Activated CD8-positive, alpha-beta T cell treated with anti-CD3 and anti-CD28 coated beads, Interleukin-2, amount 10 ng/mL, durations not matched to agents 7 days and 5 days (primary cell): ENCODE results near the gene POU2AF2. TPM values are rescaled to one million over a fixed set of nuclear protein-coding genes. Genes with fewer than 3 reads are reported as not detected.
"Not testable (repeated sequence)": the region's sequence is repeated elsewhere in the genome, so short reads cannot be mapped to it uniquely, and the experiment has no call there.

ENCODE experiments used
- ATAC-seq: fragments of 150-1000 bp; cut with Tn5 transposase; one replicate; pipeline ENCODE4 v1.10.0; 2021; ENCODE audit warnings: moderate library complexity
- CTCF ChIA-PET: fragments of 350-600 bp; sonication (Branson Sonifier 250); formaldehyde crosslinking; loops from one replicate; lab custom pipeline; 2021; ENCODE audit warnings: antibody characterized with exemption; lab: Charles Lee
- POLR2A ChIA-PET: fragments of 350-600 bp; sonication (Branson Sonifier 250); formaldehyde crosslinking; loops from one replicate; lab custom pipeline; 2021; ENCODE audit warnings: antibody characterized with exemption; lab: Charles Lee
- DNase-seq: peaks from one replicate; pipeline ENCODE4 v3.0.0-alpha.2; 2020
- H3K27ac Mint-ChIP-seq: one replicate; pipeline ENCODE4 v1.8.0; 2021; ENCODE audit warnings: mild to moderate bottlenecking, mixed read lengths
- H3K27me3 Mint-ChIP-seq: one replicate; pipeline ENCODE4 v1.8.0; 2021; ENCODE audit warnings: low read depth, mixed read lengths
- H3K36me3 Mint-ChIP-seq: one replicate; pipeline ENCODE4 v1.8.0; 2021; ENCODE audit warnings: low read depth, mixed read lengths
- H3K4me1 Mint-ChIP-seq: one replicate; pipeline ENCODE4 v1.8.0; 2021; ENCODE audit warnings: low read depth, mixed read lengths
- H3K4me3 Mint-ChIP-seq: one replicate; pipeline ENCODE4 v1.8.0; 2021; ENCODE audit warnings: mild to moderate bottlenecking, mixed read lengths
- H3K9me3 Mint-ChIP-seq: one replicate; pipeline ENCODE4 v1.8.0; 2022; ENCODE audit warnings: mixed read lengths; ENCODE audit not compliant: insufficient read depth
- total RNA-seq, 2 experiments: library from RNA; stranded (reverse); gene quantifications; one replicate each; pipeline ENCODE4 v1.2.3, GENCODE V29; 2021

Gene POU2AF2
- total RNA-seq, 2 experiments from 2014 or later, result not detected

DNA sequence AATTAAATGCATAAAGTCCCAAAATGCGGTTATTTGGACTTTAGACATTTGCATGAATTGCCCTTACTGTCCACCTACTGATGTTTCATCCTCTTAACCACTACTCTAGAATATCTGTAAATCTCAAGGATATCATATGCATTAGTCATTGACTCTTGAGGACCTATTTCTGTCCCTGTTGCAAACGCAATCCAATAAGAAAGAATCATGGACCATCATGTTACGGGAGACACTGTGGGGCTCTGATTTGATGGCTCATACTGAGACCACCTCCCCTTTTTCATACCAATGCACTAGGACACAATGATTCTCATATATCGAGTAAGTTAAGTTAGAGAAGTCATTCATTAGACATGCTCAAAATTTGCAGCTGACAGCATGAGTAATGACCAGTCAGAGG is 14.4 kb downstream of the POU2AF2 start:
- Mint-ChIP-seq H3K27ac (no peak overlapping the region), H3K4me3 (no peak overlapping the region), H3K9me3 (no peaks in the 10 kb centered on the region), H3K4me1 (no peaks in the 10 kb centered on the region), H3K27me3 (peaks cover 18% of the 10 kb centered on the region), H3K36me3 (no peaks in the 10 kb centered on the region)
- ChIA-PET CTCF (no interaction called here), POLR2A (no interaction called here)
- no peak for ATAC-seq
- no peak for DNase-seq

DNA sequence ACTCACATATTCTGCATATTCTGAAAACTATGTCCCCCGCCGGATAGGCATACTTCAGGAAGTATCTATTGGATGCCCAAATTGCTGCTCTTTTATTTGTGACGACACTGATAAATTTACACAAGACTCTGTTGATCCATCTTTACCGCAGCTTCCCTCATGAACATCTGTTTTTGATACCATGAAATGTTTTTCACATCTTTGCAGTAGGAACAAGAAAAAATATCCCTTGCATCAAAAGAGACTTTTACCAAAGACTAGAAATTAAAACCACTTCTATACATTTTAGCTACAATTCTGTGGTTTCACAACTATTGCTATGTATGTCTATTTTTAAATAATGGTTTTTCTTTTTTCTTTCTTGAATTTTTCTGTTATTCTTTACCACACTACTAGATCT is 15.3 kb downstream of the POU2AF2 start:
- CTCF ChIA-PET, result interaction anchor here (1.0 to 1.7 kb wide), 5 partner anchors 18 to 185 kb away, joined by 3 to 4 read pairs (median 4); no protein-coding TSS in a partner anchor
- ATAC-seq, result no peak
- no peak overlapping the region for H3K4me3 Mint-ChIP-seq
- no peak for DNase-seq
- no peak overlapping the region for H3K27ac Mint-ChIP-seq
- POLR2A ChIA-PET, result no interaction called here
- no peaks in the 10 kb centered on the region for H3K36me3 Mint-ChIP-seq
- no peaks in the 10 kb centered on the region for H3K9me3 Mint-ChIP-seq
- H3K4me1 Mint-ChIP-seq, result no peaks in the 10 kb centered on the region
- H3K27me3 Mint-ChIP-seq, result peaks cover 18% of the 10 kb centered on the region

- H3K27ac Mint-ChIP-seq, result no peak overlapping the region
- H3K36me3 Mint-ChIP-seq, result no peaks in the 10 kb centered on the region
- no peaks in the 10 kb centered on the region for H3K4me1 Mint-ChIP-seq
- DNase-seq (no peak), ATAC-seq (no peak)
- no peaks in the 10 kb centered on the region for H3K9me3 Mint-ChIP-seq
- no peak overlapping the region for H3K4me3 Mint-ChIP-seq
- H3K27me3 Mint-ChIP-seq, result peaks cover 23% of the 10 kb centered on the region
- CTCF ChIA-PET, result interaction anchor here (1.8 kb wide), 1 partner anchor 18 kb away, joined by 4 read pairs; no protein-coding TSS in a partner anchor
- POLR2A ChIA-PET, result no interaction called here
Measured at GRCh38 chr11:111264646-111265045, 19.1 kb downstream of the POU2AF2 start.

GRCh38 chr11:111265421-111265820 is 19.9 kb downstream of the POU2AF2 start:
- Mint-ChIP-seq H3K4me3 (no peak overlapping the region), H3K27ac (no peak overlapping the region), H3K36me3 (no peaks in the 10 kb centered on the region), H3K4me1 (no peaks in the 10 kb centered on the region), H3K27me3 (peaks cover 21% of the 10 kb centered on the region), H3K9me3 (no peaks in the 10 kb centered on the region)
- ATAC-seq (no peak), DNase-seq (no peak)
- ChIA-PET CTCF (interaction anchor here (1.8 kb wide), 1 partner anchor 18 kb away, joined by 4 read pairs; no protein-coding TSS in a partner anchor), POLR2A (no interaction called here)

DNA sequence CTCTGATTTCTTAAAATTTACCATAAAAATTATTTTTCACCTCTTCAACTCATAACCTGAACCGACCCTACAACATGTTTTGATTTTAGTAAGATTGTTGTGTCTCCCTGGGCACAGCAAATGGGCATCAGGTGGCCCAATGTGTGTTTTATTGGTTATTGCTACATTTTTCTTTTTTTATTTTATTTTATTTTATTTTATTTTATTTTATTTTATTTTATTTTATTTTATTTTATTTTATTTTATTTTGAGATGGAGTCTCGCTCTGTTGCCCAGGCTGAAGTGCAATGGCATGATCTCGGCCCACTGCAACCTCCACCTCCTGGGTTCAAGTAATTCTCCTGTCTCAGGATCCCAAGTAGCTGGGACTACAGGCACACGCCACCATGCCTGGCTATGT is 22.8 kb downstream of the POU2AF2 start:
- POLR2A ChIA-PET, DNase-seq, H3K9me3 Mint-ChIP-seq, H3K4me3 Mint-ChIP-seq, H3K27ac Mint-ChIP-seq, H3K36me3 Mint-ChIP-seq, H3K4me1 Mint-ChIP-seq, ATAC-seq: not testable (repeated sequence)
- CTCF ChIA-PET, result interaction anchor here (1.0 to 1.3 kb wide), 2 partner anchors 160 to 178 kb away, joined by 3 to 4 read pairs; no protein-coding TSS in a partner anchor
- peaks cover 12% of the 10 kb centered on the region for H3K27me3 Mint-ChIP-seq

- Mint-ChIP-seq H3K36me3 (no peaks in the 10 kb centered on the region), H3K9me3 (no peaks in the 10 kb centered on the region), H3K4me1 (peaks cover 8% of the 10 kb centered on the region), H3K27ac (no peak overlapping the region), H3K27me3 (peaks cover 17% of the 10 kb centered on the region), H3K4me3 (no peak overlapping the region)
- ATAC-seq (no peak), DNase-seq (no peak)
- CTCF ChIA-PET, result interaction anchor here (0.9 to 1.1 kb wide), 3 partner anchors 10 to 160 kb away, joined by 3 read pairs; no protein-coding TSS in a partner anchor
- POLR2A ChIA-PET, result no interaction called here
Measured at GRCh38 chr11:111269146-111269868, 23.8 kb downstream of the POU2AF2 start.

DNA sequence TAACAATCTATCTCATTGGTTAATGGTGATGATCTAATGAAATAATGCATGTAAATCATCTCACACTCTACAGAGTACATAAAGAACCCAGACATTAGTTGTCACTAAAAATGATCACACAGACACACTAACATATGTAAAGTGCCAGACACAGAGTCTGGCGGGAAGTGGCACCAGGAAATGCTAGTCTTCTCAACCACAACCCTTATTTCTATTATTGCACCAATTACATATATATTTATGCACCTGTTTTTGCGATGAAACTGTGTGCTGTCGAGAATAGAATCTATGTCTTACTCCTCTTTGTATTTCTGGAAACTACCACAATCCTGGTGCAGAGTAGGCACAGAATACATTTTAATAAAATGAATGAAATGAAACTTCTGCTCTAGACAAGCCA is 26.9 kb downstream of the POU2AF2 start:
- ChIA-PET CTCF (interaction anchor here (0.6 to 3.0 kb wide), 2 partner anchors 11 to 156 kb away, joined by 3 to 8 read pairs; no protein-coding TSS in a partner anchor), POLR2A (no interaction called here)
- H3K27me3 Mint-ChIP-seq, result peaks cover 30% of the 10 kb centered on the region
- H3K9me3 Mint-ChIP-seq, result no peaks in the 10 kb centered on the region
- H3K4me3 Mint-ChIP-seq, result no peak overlapping the region
- no peak overlapping the region for H3K27ac Mint-ChIP-seq
- no peak for ATAC-seq
- H3K4me1 Mint-ChIP-seq, result peaks cover 8% of the 10 kb centered on the region
- no peaks in the 10 kb centered on the region for H3K36me3 Mint-ChIP-seq
- DNase-seq, result no peak

GRCh38 chr11:111282562-111283075 is 37.1 kb downstream of the POU2AF2 start:
- Mint-ChIP-seq H3K27ac (no peak overlapping the region), H3K9me3 (no peaks in the 10 kb centered on the region), H3K4me3 (no peak overlapping the region), H3K4me1 (no peaks in the 10 kb centered on the region), H3K27me3 (peaks cover 7% of the 10 kb centered on the region), H3K36me3 (no peaks in the 10 kb centered on the region)
- ChIA-PET CTCF (interaction anchor here (0.6 to 5.7 kb wide), 23 partner anchors 9 to 231 kb away, joined by 3 to 95 read pairs (median 4); no protein-coding TSS in a partner anchor), POLR2A (interaction anchor here (0.7 kb wide), 1 partner anchor 147 kb away, joined by 3 read pairs; no protein-coding TSS in a partner anchor)
- DNase-seq (no peak), ATAC-seq (no peak)

GRCh38 chr11:111283945-111284481 is 38.5 kb downstream of the POU2AF2 start:
- Mint-ChIP-seq H3K4me1 (no peaks in the 10 kb centered on the region), H3K36me3 (no peaks in the 10 kb centered on the region), H3K27ac (no peak overlapping the region), H3K9me3 (no peaks in the 10 kb centered on the region), H3K27me3 (peaks cover 3% of the 10 kb centered on the region), H3K4me3 (no peak overlapping the region)
- DNase-seq, result no peak
- POLR2A ChIA-PET, result no interaction called here
- CTCF ChIA-PET, result interaction anchor here (0.7 to 5.7 kb wide), 13 partner anchors 10 to 229 kb away, joined by 3 to 95 read pairs (median 4); no protein-coding TSS in a partner anchor
- no peak for ATAC-seq

DNA sequence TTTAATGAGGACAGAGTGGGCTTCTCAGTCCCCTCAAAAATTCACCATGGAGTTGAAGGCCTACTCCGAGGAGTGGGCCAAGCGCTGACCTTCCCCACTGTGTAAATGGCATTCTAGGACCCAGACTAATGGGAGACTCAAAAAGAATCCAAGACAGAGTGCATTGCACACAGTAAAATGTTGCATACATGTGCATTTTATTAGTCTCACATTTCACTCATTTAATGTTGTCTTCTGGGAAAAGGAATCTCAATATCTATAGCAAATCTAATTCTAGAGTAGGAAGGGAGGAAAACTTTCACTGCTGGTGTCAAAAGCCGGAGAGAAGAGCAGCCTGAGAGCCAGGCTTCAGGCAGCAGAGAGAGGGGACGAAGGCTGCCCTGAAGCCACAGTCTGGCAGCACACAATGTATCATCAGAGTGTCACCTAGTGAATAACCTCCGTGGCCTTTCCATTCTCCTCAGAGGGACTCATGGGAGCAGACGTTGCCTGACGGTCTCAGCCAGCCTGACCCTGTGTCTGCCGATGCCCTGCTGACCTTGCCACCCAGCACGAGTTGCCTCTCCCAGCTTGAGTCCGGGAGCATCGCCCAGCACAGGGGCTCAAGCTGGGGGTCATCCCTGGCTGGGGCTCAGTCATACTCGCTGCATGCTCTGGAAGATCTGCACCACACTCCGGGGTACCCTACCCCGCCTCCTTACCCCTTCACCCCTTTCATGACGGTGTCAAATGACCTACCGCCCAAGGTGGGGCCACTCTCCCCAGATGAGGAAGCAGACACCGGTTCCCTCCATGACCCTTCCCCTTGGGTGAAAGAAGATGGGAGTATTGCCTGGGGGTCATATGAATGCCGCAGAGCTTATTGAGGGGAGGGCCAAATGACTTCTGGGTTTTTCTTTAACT is 39.9 kb downstream of the POU2AF2 start:
- H3K4me1 Mint-ChIP-seq, result no peaks in the 10 kb centered on the region
- ATAC-seq (no peak), DNase-seq (no peak)
- no peak overlapping the region for H3K4me3 Mint-ChIP-seq
- ChIA-PET POLR2A (no interaction called here), CTCF (interaction anchor here (0.9 to 5.7 kb wide), 5 partner anchors 114 to 161 kb away, joined by 3 to 95 read pairs (median 51); no protein-coding TSS in a partner anchor)
- H3K9me3 Mint-ChIP-seq, result no peaks in the 10 kb centered on the region
- peaks cover 3% of the 10 kb centered on the region for H3K27me3 Mint-ChIP-seq
- no peak overlapping the region for H3K27ac Mint-ChIP-seq
- H3K36me3 Mint-ChIP-seq, result no peaks in the 10 kb centered on the region

DNA sequence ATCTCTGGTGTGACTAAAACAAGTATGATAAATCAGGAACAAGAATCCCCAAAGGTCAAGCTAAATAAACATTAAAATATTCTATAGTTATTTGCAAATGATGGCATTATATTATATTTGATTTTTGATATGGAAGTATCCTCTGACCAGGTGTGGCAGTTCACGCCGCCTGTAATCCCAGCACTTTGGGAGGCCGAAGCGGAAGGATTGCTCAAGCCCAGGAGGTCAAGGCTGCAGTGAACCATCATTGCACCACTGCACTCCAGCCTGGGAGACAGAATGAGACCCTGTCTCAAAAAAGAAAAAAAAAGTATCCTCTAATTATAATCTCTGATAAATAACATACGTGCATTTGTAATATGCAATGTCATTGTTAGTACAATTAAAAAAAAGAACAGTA is 46.2 kb downstream of the POU2AF2 start:
- H3K27ac Mint-ChIP-seq, result no peak overlapping the region
- no peak for DNase-seq
- no peak for ATAC-seq
- peaks cover 2% of the 10 kb centered on the region for H3K27me3 Mint-ChIP-seq
- H3K4me1 Mint-ChIP-seq, result no peaks in the 10 kb centered on the region
- H3K4me3 Mint-ChIP-seq, result no peak overlapping the region
- CTCF ChIA-PET, result interaction anchor here (2.0 kb wide), 1 partner anchor 10 kb away, joined by 8 read pairs; no protein-coding TSS in a partner anchor
- H3K36me3 Mint-ChIP-seq, result no peaks in the 10 kb centered on the region
- no peaks in the 10 kb centered on the region for H3K9me3 Mint-ChIP-seq
- POLR2A ChIA-PET, result no interaction called here
